ENCODE data around the gene GLI3.

DNA sequence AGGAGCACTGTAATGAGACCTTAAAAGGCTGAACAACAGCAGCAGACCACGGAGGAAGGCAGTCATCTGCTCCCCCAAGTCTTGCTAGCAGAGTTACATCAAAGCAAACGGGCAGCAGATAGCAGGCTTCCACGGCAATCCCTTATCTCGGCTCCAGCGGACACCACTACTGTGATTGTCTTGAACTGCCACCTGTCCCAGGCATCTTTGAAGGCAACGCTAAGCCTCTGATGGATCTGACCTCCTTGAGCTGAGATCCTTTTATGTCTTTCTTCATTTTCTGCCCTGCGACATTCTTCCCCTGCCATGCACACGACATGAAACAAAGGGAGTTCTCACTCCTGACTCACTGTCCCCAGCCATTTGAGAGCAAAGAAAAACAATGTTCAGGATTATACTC lies 111.7 kb downstream of the GLI3 start:
- TF ChIP-seq HCFC1 (IDR thresholded peaks at IDR 0.05; ENCODE audit: low read length) (no peak), RAD51 (IDR thresholded peaks at IDR 0.05) (no peak), JUND (IDR thresholded peaks at IDR 0.05; ENCODE audit: low read depth, low read length) (no peak), ASH2L (IDR thresholded peaks at IDR 0.05; ENCODE audit: borderline replicate concordance, low read depth) (no peak), RFX5 (IDR thresholded peaks at IDR 0.05; ENCODE audit: low read depth, low read length) (no peak), RAD21 (IDR thresholded peaks at IDR 0.05; ENCODE audit: insufficient read depth, low read depth, low read length) (no peak), EGR1 (IDR thresholded peaks at IDR 0.05; ENCODE audit: borderline replicate concordance in 1 of 2, low read depth in 2 of 2, low read length in 2 of 2) (no peak), ZNF207 (IDR thresholded peaks at IDR 0.05; ENCODE audit: borderline replicate concordance) (no peak)
- TF ChIP-seq, protein P1, sequence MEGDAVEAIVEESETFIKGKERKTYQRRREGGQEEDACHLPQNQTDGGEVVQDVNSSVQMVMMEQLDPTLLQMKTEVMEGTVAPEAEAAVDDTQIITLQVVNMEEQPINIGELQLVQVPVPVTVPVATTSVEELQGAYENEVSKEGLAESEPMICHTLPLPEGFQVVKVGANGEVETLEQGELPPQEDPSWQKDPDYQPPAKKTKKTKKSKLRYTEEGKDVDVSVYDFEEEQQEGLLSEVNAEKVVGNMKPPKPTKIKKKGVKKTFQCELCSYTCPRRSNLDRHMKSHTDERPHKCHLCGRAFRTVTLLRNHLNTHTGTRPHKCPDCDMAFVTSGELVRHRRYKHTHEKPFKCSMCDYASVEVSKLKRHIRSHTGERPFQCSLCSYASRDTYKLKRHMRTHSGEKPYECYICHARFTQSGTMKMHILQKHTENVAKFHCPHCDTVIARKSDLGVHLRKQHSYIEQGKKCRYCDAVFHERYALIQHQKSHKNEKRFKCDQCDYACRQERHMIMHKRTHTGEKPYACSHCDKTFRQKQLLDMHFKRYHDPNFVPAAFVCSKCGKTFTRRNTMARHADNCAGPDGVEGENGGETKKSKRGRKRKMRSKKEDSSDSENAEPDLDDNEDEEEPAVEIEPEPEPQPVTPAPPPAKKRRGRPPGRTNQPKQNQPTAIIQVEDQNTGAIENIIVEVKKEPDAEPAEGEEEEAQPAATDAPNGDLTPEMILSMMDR (IDR thresholded peaks at IDR 0.05 in 2 of 3, conservative IDR thresholded peaks at IDR 0.05 in 1 of 3; ENCODE audit: control insufficient read depth in 2 of 3, extremely low read depth in 1 of 3, insufficient read depth in 1 of 3, low read depth in 3 of 3, low read length in 3 of 3), result no peak
- TF ChIP-seq, protein P2, sequence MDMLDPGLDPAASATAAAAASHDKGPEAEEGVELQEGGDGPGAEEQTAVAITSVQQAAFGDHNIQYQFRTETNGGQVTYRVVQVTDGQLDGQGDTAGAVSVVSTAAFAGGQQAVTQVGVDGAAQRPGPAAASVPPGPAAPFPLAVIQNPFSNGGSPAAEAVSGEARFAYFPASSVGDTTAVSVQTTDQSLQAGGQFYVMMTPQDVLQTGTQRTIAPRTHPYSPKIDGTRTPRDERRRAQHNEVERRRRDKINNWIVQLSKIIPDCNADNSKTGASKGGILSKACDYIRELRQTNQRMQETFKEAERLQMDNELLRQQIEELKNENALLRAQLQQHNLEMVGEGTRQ (IDR thresholded peaks at IDR 0.05; ENCODE audit: borderline replicate concordance, low read depth, low read length), result no peak
- TF ChIP-seq, protein P3, sequence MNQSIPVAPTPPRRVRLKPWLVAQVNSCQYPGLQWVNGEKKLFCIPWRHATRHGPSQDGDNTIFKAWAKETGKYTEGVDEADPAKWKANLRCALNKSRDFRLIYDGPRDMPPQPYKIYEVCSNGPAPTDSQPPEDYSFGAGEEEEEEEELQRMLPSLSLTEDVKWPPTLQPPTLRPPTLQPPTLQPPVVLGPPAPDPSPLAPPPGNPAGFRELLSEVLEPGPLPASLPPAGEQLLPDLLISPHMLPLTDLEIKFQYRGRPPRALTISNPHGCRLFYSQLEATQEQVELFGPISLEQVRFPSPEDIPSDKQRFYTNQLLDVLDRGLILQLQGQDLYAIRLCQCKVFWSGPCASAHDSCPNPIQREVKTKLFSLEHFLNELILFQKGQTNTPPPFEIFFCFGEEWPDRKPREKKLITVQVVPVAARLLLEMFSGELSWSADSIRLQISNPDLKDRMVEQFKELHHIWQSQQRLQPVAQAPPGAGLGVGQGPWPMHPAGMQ (IDR thresholded peaks at IDR 0.05; ENCODE audit: borderline replicate concordance), result no peak
- TF ChIP-seq, protein P4, sequence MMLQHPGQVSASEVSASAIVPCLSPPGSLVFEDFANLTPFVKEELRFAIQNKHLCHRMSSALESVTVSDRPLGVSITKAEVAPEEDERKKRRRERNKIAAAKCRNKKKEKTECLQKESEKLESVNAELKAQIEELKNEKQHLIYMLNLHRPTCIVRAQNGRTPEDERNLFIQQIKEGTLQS (IDR thresholded peaks at IDR 0.05; ENCODE audit: borderline replicate concordance, extremely low read depth, low read depth, low read length), result no peak
- TF ChIP-seq, protein P5, sequence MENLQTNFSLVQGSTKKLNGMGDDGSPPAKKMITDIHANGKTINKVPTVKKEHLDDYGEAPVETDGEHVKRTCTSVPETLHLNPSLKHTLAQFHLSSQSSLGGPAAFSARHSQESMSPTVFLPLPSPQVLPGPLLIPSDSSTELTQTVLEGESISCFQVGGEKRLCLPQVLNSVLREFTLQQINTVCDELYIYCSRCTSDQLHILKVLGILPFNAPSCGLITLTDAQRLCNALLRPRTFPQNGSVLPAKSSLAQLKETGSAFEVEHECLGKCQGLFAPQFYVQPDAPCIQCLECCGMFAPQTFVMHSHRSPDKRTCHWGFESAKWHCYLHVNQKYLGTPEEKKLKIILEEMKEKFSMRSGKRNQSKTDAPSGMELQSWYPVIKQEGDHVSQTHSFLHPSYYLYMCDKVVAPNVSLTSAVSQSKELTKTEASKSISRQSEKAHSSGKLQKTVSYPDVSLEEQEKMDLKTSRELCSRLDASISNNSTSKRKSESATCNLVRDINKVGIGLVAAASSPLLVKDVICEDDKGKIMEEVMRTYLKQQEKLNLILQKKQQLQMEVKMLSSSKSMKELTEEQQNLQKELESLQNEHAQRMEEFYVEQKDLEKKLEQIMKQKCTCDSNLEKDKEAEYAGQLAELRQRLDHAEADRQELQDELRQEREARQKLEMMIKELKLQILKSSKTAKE (IDR thresholded peaks at IDR 0.05; ENCODE audit: low read depth, poor library complexity, severe bottlenecking), result no peak

All from GM12878 (cell line).